Peyer's patch (tissue), 4 donors: Measurements from ENCODE around the gene RAB22A. TPM values are rescaled to one million over a fixed set of nuclear protein-coding genes. Genes with fewer than 3 reads are reported as not detected.

Experiments used
- DNase-seq, 3 donors: peaks; one replicate each; pipeline ENCODE4 v3.0.0-alpha.2; 2017 to 2019
- H3K27ac ChIP-seq, 4 donors: fragments of 200-600 bp; sonication (generic); one replicate each; pipeline ENCODE4 v1.5.1; 2016 to 2019
- H3K27me3 ChIP-seq, 2 donors: fragments of 200-600 bp; sonication (generic); one replicate each; pipeline ENCODE4 v1.5.1; 2019
- H3K36me3 ChIP-seq, 3 donors: fragments of 200-600 bp; sonication (generic); one replicate each; pipeline ENCODE4 v1.5.1; 2016 to 2019
- H3K4me1 ChIP-seq, 4 donors: fragments of 200-600 bp; sonication (generic); one replicate each; pipeline ENCODE4 v1.5.1; 2016 to 2019
- H3K4me3 ChIP-seq, 4 donors: fragments of 200-600 bp; sonication (generic); 1 replicate in 3 of 4; 2 replicates in 1 of 4; pipeline ENCODE4 v1.5.1; 2016 to 2019; ENCODE audit warnings: mild to moderate bottlenecking in 1 of 4
- H3K9me3 ChIP-seq, 4 donors: fragments of 200-600 bp; sonication (generic); one replicate each; pipeline ENCODE4 v1.5.1; 2016 to 2019; ENCODE audit warnings: mild to moderate bottlenecking in 1 of 4
- POLR2A ChIP-seq, 2 donors: fragments of 450-650 bp; IDR thresholded peaks; one replicate each; pipeline ENCODE4 v1.5.1; 2017; ENCODE audit warnings: antibody characterized with exemption in 2 of 2, mild to moderate bottlenecking in 2 of 2, moderate library complexity in 2 of 2
- total RNA-seq, 4 donors: library from RNA; depleted of rRNA; stranded (reverse); fragments of >200 nt; gene quantifications; one replicate each; pipeline ENCODE4 v1.1.0, GENCODE V29; 2016
- TF ChIP-seq, protein P1 (sequence below), 6 experiments: fragments of 450-650 bp in 4 of 6; fragments of 200-600 bp in 2 of 6; sonication (generic) in 1 of 6; IDR thresholded peaks; one replicate each; pipeline ENCODE4 v1.5.1; 2017 to 2019; ENCODE audit warnings: antibody characterized with exemption in 6 of 6, mild to moderate bottlenecking in 3 of 6, moderate library complexity in 1 of 6

The RAB22A gene
- total RNA-seq, 4 donors from 2014 or later: 12.4 to 29.4 (median 19.2) TPM

DNA sequence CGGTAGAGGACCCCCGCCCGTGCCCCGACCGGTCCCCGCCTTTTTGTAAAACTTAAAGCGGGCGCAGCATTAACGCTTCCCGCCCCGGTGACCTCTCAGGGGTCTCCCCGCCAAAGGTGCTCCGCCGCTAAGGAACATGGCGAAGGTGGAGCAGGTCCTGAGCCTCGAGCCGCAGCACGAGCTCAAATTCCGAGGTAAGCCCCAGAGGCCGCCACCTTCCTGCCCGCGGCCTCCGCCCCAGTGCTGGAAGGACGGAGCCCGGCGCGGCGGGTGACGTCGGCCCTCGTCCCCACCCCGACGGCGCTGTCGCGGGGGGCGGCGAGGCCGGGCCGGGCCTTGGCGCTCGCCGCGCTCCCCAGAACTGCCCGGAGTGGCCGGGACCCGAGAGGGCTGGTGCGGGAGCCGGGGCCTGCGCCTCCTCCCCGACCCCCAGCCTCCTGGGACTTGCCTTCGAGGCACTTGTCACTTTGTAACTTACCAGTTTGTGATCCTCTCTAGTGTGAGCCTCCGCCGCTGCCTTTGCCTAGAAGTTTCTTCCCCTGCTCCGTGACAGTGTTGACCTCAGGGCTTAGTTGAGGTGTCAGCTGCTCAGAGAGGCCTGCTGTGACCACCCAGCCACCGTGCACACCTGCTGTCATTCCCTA is 79.9 kb downstream of the RAB22A start:
- H3K4me1 ChIP-seq: peaks cover 0 to 41% (median 12%) of the 10 kb centered on the region in 4 donors
- TF ChIP-seq POLR2A (IDR thresholded peaks at IDR 0.05): no peak
- TF ChIP-seq, protein P1, sequence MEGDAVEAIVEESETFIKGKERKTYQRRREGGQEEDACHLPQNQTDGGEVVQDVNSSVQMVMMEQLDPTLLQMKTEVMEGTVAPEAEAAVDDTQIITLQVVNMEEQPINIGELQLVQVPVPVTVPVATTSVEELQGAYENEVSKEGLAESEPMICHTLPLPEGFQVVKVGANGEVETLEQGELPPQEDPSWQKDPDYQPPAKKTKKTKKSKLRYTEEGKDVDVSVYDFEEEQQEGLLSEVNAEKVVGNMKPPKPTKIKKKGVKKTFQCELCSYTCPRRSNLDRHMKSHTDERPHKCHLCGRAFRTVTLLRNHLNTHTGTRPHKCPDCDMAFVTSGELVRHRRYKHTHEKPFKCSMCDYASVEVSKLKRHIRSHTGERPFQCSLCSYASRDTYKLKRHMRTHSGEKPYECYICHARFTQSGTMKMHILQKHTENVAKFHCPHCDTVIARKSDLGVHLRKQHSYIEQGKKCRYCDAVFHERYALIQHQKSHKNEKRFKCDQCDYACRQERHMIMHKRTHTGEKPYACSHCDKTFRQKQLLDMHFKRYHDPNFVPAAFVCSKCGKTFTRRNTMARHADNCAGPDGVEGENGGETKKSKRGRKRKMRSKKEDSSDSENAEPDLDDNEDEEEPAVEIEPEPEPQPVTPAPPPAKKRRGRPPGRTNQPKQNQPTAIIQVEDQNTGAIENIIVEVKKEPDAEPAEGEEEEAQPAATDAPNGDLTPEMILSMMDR (IDR thresholded peaks at IDR 0.05): no peak
- no peaks in the 10 kb centered on the region for H3K27me3 ChIP-seq
- peak overlapping the region; percentile 92 to 97 (median 96) for H3K27ac ChIP-seq
- no peaks in the 10 kb centered on the region for H3K36me3 ChIP-seq
- no peaks in the 10 kb centered on the region for H3K9me3 ChIP-seq
- H3K4me3 ChIP-seq: peak overlapping the region; percentile 69 to 97 (median 82)
- DNase-seq: no peak

DNA sequence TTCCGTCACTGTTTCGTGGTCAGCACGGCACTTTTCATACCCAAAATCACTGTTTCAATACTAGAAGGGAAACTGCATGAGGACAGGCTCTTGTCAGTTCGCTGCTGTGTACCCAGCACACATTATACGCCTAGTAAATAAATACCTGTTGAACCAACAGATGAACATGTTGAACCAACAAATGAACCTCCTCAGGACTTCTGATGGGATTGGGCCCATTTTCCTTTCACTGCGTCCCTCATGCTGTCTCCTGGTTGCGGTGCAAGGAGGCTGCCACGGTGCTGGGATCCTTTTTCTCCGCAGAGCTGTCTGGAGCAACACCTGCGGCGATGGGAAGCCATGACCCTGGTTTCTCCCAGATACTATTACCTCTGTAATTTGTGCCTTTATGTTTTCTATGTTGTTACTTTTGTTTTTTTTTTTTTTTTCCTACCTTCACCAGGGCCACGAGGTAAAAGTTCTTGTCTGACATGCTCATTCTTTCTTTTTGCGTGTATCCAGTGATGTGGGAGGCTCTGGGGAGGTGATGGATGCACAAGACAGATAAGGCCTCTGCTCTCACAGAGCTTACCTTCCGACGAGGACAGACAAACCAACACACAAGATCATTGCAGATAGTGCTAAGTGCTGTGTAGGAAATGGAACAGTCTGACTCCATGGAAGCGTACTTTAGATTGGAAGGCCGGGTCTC is 80.6 kb downstream of the RAB22A start:
- peak overlapping the region; percentile 69 to 97 (median 82) for H3K4me3 ChIP-seq
- H3K27ac ChIP-seq: peak overlapping the region; percentile 92 to 97 (median 96)
- no peak for DNase-seq
- TF ChIP-seq, protein P1 (IDR thresholded peaks at IDR 0.05): no peak
- TF ChIP-seq POLR2A (IDR thresholded peaks at IDR 0.05): no peak
- H3K36me3 ChIP-seq: no peaks in the 10 kb centered on the region
- H3K9me3 ChIP-seq: no peaks in the 10 kb centered on the region
- H3K27me3 ChIP-seq: no peaks in the 10 kb centered on the region
- peaks cover 0 to 45% (median 12%) of the 10 kb centered on the region in 4 donors for H3K4me1 ChIP-seq

DNA sequence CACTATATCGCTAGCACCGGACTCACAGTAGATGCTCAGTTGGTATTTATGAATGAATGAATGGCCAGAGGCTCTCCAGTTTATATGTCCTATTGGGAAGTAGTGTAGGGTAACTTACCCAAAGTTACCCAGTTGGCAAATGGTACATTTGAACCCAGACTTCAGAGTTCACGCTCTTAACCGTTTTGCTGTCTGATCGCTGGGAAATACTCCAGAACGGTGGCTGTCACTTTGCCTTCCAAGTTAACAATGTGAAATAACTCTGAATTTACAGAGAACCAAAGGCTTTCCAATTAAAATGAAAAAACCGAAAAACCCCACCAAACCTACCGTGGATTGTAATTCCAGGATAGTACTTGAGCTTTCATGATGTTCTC is 81.1 kb downstream of the RAB22A start:
- Histone ChIP-seq H3K4me3 (peak overlapping the region in 1 of 4 donors; percentile 80), H3K36me3 (no peaks in the 10 kb centered on the region), H3K4me1 (peaks cover 0 to 49% (median 15%) of the 10 kb centered on the region in 4 donors), H3K9me3 (no peaks in the 10 kb centered on the region), H3K27me3 (no peaks in the 10 kb centered on the region), H3K27ac (no peak overlapping the region)
- no peak for TF ChIP-seq POLR2A (IDR thresholded peaks at IDR 0.05)
- TF ChIP-seq, protein P1 (IDR thresholded peaks at IDR 0.05): no peak
- no peak for DNase-seq

DNA sequence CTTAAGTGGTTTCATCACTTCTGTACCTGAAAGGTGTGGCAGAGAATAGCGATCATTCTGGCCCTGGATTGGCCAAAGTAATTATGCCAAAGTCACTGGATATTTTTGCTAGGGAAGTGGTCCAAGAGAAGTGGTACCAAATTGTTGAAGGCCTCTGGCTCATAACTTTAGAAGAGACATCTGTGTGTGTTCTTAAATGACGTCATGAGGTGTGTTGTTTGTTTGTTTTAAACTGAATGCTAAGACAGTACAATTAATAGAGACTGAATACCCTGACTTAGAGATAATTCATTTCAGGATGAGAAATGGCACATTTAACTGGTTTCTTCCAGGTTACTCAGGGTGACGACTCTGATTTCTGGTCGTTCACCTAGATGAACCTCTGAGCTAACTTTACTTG is 82.8 kb downstream of the RAB22A start:
- H3K4me3 ChIP-seq: no peak overlapping the region
- no peaks in the 10 kb centered on the region for H3K9me3 ChIP-seq
- TF ChIP-seq, protein P1 (IDR thresholded peaks at IDR 0.05): no peak
- TF ChIP-seq POLR2A (IDR thresholded peaks at IDR 0.05): no peak
- DNase-seq: no peak
- H3K4me1 ChIP-seq: peaks cover 0 to 49% (median 15%) of the 10 kb centered on the region in 4 donors
- H3K27me3 ChIP-seq: no peaks in the 10 kb centered on the region
- no peaks in the 10 kb centered on the region for H3K36me3 ChIP-seq
- H3K27ac ChIP-seq: no peak overlapping the region

DNA sequence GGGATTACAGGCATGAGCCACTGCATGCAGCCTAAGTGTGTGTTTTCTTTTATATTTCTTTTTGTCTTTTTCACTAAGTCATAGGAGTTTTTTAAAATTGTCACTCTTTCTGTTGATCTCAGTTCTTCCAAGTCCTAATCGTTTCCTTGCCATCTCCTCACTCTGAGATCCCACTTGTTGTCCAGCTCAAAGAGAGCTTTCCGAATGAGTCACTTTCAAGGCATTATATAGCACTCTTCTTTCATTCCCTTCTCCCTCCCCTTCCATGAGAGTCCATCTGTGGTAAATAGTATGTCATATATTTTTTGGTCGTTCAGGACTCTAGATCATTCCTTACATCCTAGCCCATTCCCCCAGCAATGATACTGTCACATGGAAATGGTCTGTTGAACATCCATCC is 83.8 kb downstream of the RAB22A start:
- DNase-seq: no peak

More for the DNA sequence above, 83.8 kb downstream of the RAB22A start:
- peaks cover 0 to 49% (median 15%) of the 10 kb centered on the region in 4 donors for H3K4me1 ChIP-seq
- no peaks in the 10 kb centered on the region for H3K36me3 ChIP-seq
- H3K4me3 ChIP-seq: no peak overlapping the region
- no peaks in the 10 kb centered on the region for H3K27me3 ChIP-seq
- no peaks in the 10 kb centered on the region for H3K9me3 ChIP-seq
- no peak overlapping the region for H3K27ac ChIP-seq
- TF ChIP-seq, protein P1 (IDR thresholded peaks at IDR 0.05): no peak
- no peak for TF ChIP-seq POLR2A (IDR thresholded peaks at IDR 0.05)
